Esophagus muscularis mucosa (tissue), 4 donors: Measurements from ENCODE around the gene MAD2L2. TPM values are rescaled to one million over a fixed set of nuclear protein-coding genes. Genes with fewer than 3 reads are reported as not detected.

Experiments used
- DNase-seq: peaks from one replicate; pipeline ENCODE4 v3.0.0-alpha.2; 2017; ENCODE audit errors: extremely low spot score
- H3K27ac ChIP-seq, 4 donors: fragments of 200-600 bp; sonication (generic); replicated peaks in 1 of 4; 1 replicate in 3 of 4; 2 replicates in 1 of 4; pipeline ENCODE4 v1.5.1; 2016 to 2019; ENCODE audit warnings: mild to moderate bottlenecking in 1 of 4
- H3K27me3 ChIP-seq, 4 donors: fragments of 200-600 bp; sonication (generic); one replicate each; pipeline versions ENCODE4 v1.5.1 to v1.6.0; 2016 to 2019
- H3K36me3 ChIP-seq, 4 donors: fragments of 200-600 bp; sonication (generic); one replicate each; pipeline ENCODE4 v1.5.1; 2016 to 2019
- H3K4me1 ChIP-seq, 4 donors: fragments of 200-600 bp; sonication (generic); one replicate each; pipeline ENCODE4 v1.5.1; 2016 to 2019
- H3K4me3 ChIP-seq, 4 donors: fragments of 200-600 bp; sonication (generic); 1 replicate in 2 of 4; 2 replicates in 2 of 4; pipeline ENCODE4 v1.5.1; 2016 to 2019; ENCODE audit warnings: mild to moderate bottlenecking in 4 of 4, moderate library complexity in 1 of 4
- H3K9me3 ChIP-seq, 4 donors: fragments of 200-600 bp; sonication (generic); 1 replicate in 3 of 4; 2 replicates in 1 of 4; pipeline ENCODE4 v1.5.1; 2016 to 2019
- CTCF ChIP-seq, 3 experiments: fragments of 200-600 bp in 2 of 3; fragments of 450-650 bp in 1 of 3; sonication (generic) in 2 of 3; IDR thresholded peaks; one replicate each; pipeline ENCODE4 v1.5.1; 2017 to 2019; ENCODE audit warnings: antibody characterized with exemption in 3 of 3, mild to moderate bottlenecking in 2 of 3, moderate library complexity in 1 of 3
- EP300 ChIP-seq: sonication (generic); formaldehyde crosslinking; IDR thresholded peaks from one replicate; pipeline ENCODE4 v1.6.1; 2017; ENCODE audit warnings: antibody characterized with exemption
- POLR2A ChIP-seq: fragments of 450-650 bp; IDR thresholded peaks from one replicate; pipeline ENCODE4 v1.6.1; 2017; ENCODE audit warnings: antibody characterized with exemption, moderate library complexity, mild to moderate bottlenecking, low read depth
- POLR2AphosphoS5 ChIP-seq, 2 donors: sonication (generic); formaldehyde crosslinking; IDR thresholded peaks; one replicate each; pipeline ENCODE4 v1.6.1; 2017; ENCODE audit warnings: antibody characterized with exemption in 2 of 2
- WGBS: methylation state at CpG from one replicate; pipeline ENCODE4 v1.1.5; 2018; 5-methylcytosine and 5-hydroxymethylcytosine counted together
- intact Hi-C: fragments of 100-400 bp; cut with DNase I; formaldehyde crosslinking; loops from one replicate; pipeline ENCODE4 v1.15.1; 2023
- total RNA-seq, 4 donors: library from RNA; depleted of rRNA; stranded (reverse); fragments of >200 nt; gene quantifications; one replicate each; pipeline versions ENCODE4 v1.1.0 to v1.2.1, GENCODE V29; 2016

MAD2L2 gene
- total RNA-seq, 4 donors from 2014 or later = 31.6 to 51.7 (median 42.4) TPM

- Histone ChIP-seq H3K36me3 (no peaks in the 10 kb centered on the region), H3K27ac (no peak overlapping the region), H3K9me3 (no peaks in the 10 kb centered on the region), H3K27me3 (peaks cover 0 to 86% (median 14%) of the 10 kb centered on the region in 4 donors), H3K4me1 (peaks cover 9 to 15% (median 11%) of the 10 kb centered on the region in 4 donors), H3K4me3 (no peak overlapping the region)
- 70% methylated on average over 7 of the region's 8 CpGs for WGBS
- intact Hi-C loops = no loop called here
- TF ChIP-seq EP300 (no peak), POLR2A (no peak), POLR2AphosphoS5 (IDR thresholded peaks at IDR 0.05) (no peak), CTCF (IDR thresholded peaks at IDR 0.05) (no peak)
- DNase-seq = no peak
Measured at GRCh38 chr1:11703357-11704193, 22.6 kb upstream of the MAD2L2 start.

GRCh38 chr1:11701981-11702803, 21.2 kb upstream of the MAD2L2 start:
- no peaks in the 10 kb centered on the region for H3K9me3 ChIP-seq
- H3K4me3 ChIP-seq = no peak overlapping the region
- intact Hi-C loops = no loop called here
- H3K27ac ChIP-seq = no peak overlapping the region
- peaks cover 0 to 87% (median 14%) of the 10 kb centered on the region in 4 donors for H3K27me3 ChIP-seq
- peaks cover 0 to 15% (median 11%) of the 10 kb centered on the region in 4 donors for H3K4me1 ChIP-seq
- TF ChIP-seq POLR2AphosphoS5 (IDR thresholded peaks at IDR 0.05) (no peak), POLR2A (no peak), CTCF (IDR thresholded peaks at IDR 0.05) (no peak), EP300 (no peak)
- no peak for DNase-seq
- no peaks in the 10 kb centered on the region for H3K36me3 ChIP-seq
- WGBS = 80% methylated on average over 15 of the region's 15 CpGs

GRCh38 chr1:11701551-11701961, 20.6 kb upstream of the MAD2L2 start:
- Histone ChIP-seq H3K27ac (no peak overlapping the region), H3K4me3 (no peak overlapping the region), H3K4me1 (peaks cover 0 to 15% (median 11%) of the 10 kb centered on the region in 4 donors), H3K36me3 (no peaks in the 10 kb centered on the region), H3K9me3 (no peaks in the 10 kb centered on the region), H3K27me3 (peaks cover 0 to 87% (median 14%) of the 10 kb centered on the region in 4 donors)
- intact Hi-C loops = no loop called here
- 42% methylated on average over 5 of the region's 15 CpGs for WGBS
- no peak for DNase-seq
- no peak for TF ChIP-seq POLR2A
- TF ChIP-seq CTCF (IDR thresholded peaks at IDR 0.05) = no peak
- no peak for TF ChIP-seq POLR2AphosphoS5 (IDR thresholded peaks at IDR 0.05)
- TF ChIP-seq EP300 = no peak

GRCh38 chr1:11700601-11701467, 19.9 kb upstream of the MAD2L2 start:
- Histone ChIP-seq H3K4me3 (no peak overlapping the region), H3K27me3 (peaks cover 0 to 88% (median 14%) of the 10 kb centered on the region in 4 donors), H3K27ac (no peak overlapping the region), H3K36me3 (no peaks in the 10 kb centered on the region), H3K9me3 (no peaks in the 10 kb centered on the region), H3K4me1 (peaks cover 0 to 15% (median 11%) of the 10 kb centered on the region in 4 donors)
- no peak for TF ChIP-seq POLR2A
- TF ChIP-seq POLR2AphosphoS5 (IDR thresholded peaks at IDR 0.05) = no peak
- no peak for TF ChIP-seq EP300
- TF ChIP-seq CTCF (IDR thresholded peaks at IDR 0.05) = no peak
- no peak for DNase-seq
- intact Hi-C loops = no loop called here
- 56% methylated on average over 23 of the region's 34 CpGs for WGBS
